HepG2 (cell line): ENCODE results near the gene SLC44A4. TPM values are rescaled to one million over a fixed set of nuclear protein-coding genes. Genes with fewer than 3 reads are reported as not detected.

Source experiments
- ATAC-seq: fragments of 200-7000 bp; cut with Tn5 transposase; 3 replicates; pipeline ENCODE4 v1.9.1; 2020; ENCODE audit warnings: mild to moderate bottlenecking, moderate library complexity
- BruUV-seq: library from RNA; stranded (reverse); fragments of 400-500 nt; replicated peaks from 2 replicates; lab custom pipeline; 2021; lab: Mats Ljungman, UMichigan
- CTCF ChIA-PET: fragments of 300-600 bp; formaldehyde crosslinking; extraction: SDS; loops from one replicate; lab custom pipeline; 2021; ENCODE audit warnings: low total read pairs, inconsistent platforms, low intra/inter-chr PET ratio; lab: Yijun Ruan, JAX
- POLR2A ChIA-PET: fragments of 350-600 bp; sonication (Branson Sonifier 250); formaldehyde crosslinking; loops from one replicate; lab custom pipeline; 2020; ENCODE audit warnings: antibody characterized with exemption, inconsistent platforms; lab: Yijun Ruan, JAX
- DNase-seq: peaks from one replicate; pipeline ENCODE4 v3.0.0-alpha.2; 2015; ENCODE audit warnings: low spot score
- FAIRE-seq: peaks from 3 replicates; lab custom pipeline; 2011; peaks lifted over from hg19 to GRCh38; lab: Jason Lieb, UNC
- H2AFZ ChIP-seq: one replicate; pipeline ENCODE4 v1.6.1; 2011; ENCODE audit warnings: low read length, inconsistent platforms
- H3K27ac ChIP-seq: fragments of 300-600 bp; 3 replicates; pipeline ENCODE4 v1.8.0; 2011; ENCODE audit warnings: mixed run types, mild to moderate bottlenecking, mixed read lengths, low read length, inconsistent platforms; ENCODE audit not compliant: insufficient read depth; ENCODE audit errors: extremely low read length
- H3K27me3 ChIP-seq, 2 experiments: fragments of 200-600 bp in 1 of 2; 2 replicates in 1 of 2; 3 replicates in 1 of 2; pipeline versions ENCODE4 v1.6.0 to v1.8.0; 2011; ENCODE audit warnings: low read length in 2 of 2, mild to moderate bottlenecking in 2 of 2, moderate library complexity in 2 of 2, inconsistent platforms in 1 of 2; ENCODE audit not compliant: insufficient read depth in 2 of 2, control insufficient read depth in 1 of 2
- H3K36me3 ChIP-seq, 2 experiments: fragments of 200-600 bp in 1 of 2; replicated peaks in 1 of 2; 2 replicates in 1 of 2; 3 replicates in 1 of 2; pipeline versions ENCODE4 v1.5.1 to v1.8.0; 2011; ENCODE audit warnings: low read length in 2 of 2, inconsistent platforms in 1 of 2; ENCODE audit not compliant: insufficient read depth in 2 of 2, control insufficient read depth in 1 of 2
- H3K4me1 ChIP-seq: 2 replicates; pipeline ENCODE4 v1.5.1; 2012; ENCODE audit warnings: low read length, inconsistent platforms; ENCODE audit not compliant: insufficient read depth
- H3K4me2 ChIP-seq: 2 replicates; pipeline ENCODE4 v1.6.0; 2011; ENCODE audit warnings: low read depth, low read length, inconsistent platforms
- H3K4me3 ChIP-seq, 3 experiments: fragments of 200-600 bp in 1 of 3; sonication (generic), shearing (Covaris generic) in 1 of 3; replicated peaks in 1 of 3; 2 replicates each; pipeline ENCODE4 v1.5.1; 2011 to 2016; ENCODE audit warnings: low read length in 3 of 3, inconsistent platforms in 2 of 3, low read depth in 2 of 3, mild to moderate bottlenecking in 2 of 3, control low read depth in 1 of 3, mixed read lengths in 1 of 3; ENCODE audit not compliant: insufficient read depth in 1 of 3
- H3K79me2 ChIP-seq: one replicate; pipeline ENCODE4 v1.6.1; 2011; ENCODE audit warnings: low read length, inconsistent platforms; ENCODE audit not compliant: insufficient read depth
- H3K9ac ChIP-seq: 2 replicates; pipeline ENCODE4 v1.6.0; 2011; ENCODE audit warnings: mild to moderate bottlenecking, low read depth, low read length, inconsistent platforms; ENCODE audit not compliant: insufficient read depth
- H3K9me3 ChIP-seq: 2 replicates; pipeline ENCODE4 v1.5.1; 2012; ENCODE audit warnings: mild to moderate bottlenecking, low read length
- H4K20me1 ChIP-seq: 2 replicates; pipeline ENCODE4 v1.6.0; 2011; ENCODE audit warnings: inconsistent platforms, mild to moderate bottlenecking, low read length, moderate library complexity; ENCODE audit not compliant: insufficient read depth
- ESRRA ChIP-seq: sonication (generic); formaldehyde crosslinking; IDR thresholded peaks from 2 replicates; pipeline ENCODE4 v1.5.1; 2020; ENCODE audit warnings: mild to moderate bottlenecking, low read depth, missing genetic modification reagents
- MXD4 ChIP-seq: IDR thresholded peaks from 2 replicates; pipeline ENCODE4 v1.6.1; 2016; ENCODE audit warnings: mild to moderate bottlenecking, missing biosample characterization, missing genetic modification reagents
- NR2F6 ChIP-seq, 2 experiments: IDR thresholded peaks; 2 replicates each; pipeline ENCODE4 v1.6.1; 2016; ENCODE audit warnings: antibody characterized with exemption in 1 of 2, mild to moderate bottlenecking in 1 of 2
- RXRB ChIP-seq: IDR thresholded peaks from 2 replicates; pipeline ENCODE4 v1.6.1; 2016; ENCODE audit warnings: borderline replicate concordance, missing genetic modification reagents, missing compliant biosample characterization
- ZBTB14 ChIP-seq: sonication (generic); formaldehyde crosslinking; IDR thresholded peaks from 2 replicates; pipeline ENCODE4 v1.4.0; 2020; ENCODE audit warnings: missing genetic modification reagents
- ZFY ChIP-seq: sonication (generic); formaldehyde crosslinking; IDR thresholded peaks from 2 replicates; pipeline ENCODE4 v1.4.0; 2020; ENCODE audit warnings: missing genetic modification reagents
- ZNF121 ChIP-seq: sonication (generic); formaldehyde crosslinking; IDR thresholded peaks from 2 replicates; pipeline ENCODE4 v1.5.0; 2020; ENCODE audit warnings: mild to moderate bottlenecking, missing genetic modification reagents
- ZNF329 ChIP-seq: sonication (generic); formaldehyde crosslinking; IDR thresholded peaks from 2 replicates; pipeline ENCODE4 v1.9.0; 2021; ENCODE audit warnings: low read depth, mild to moderate bottlenecking, missing genetic modification reagents
- ZNF350 ChIP-seq: sonication (generic); formaldehyde crosslinking; IDR thresholded peaks from 2 replicates; pipeline ENCODE4 v1.4.0; 2020; ENCODE audit warnings: mild to moderate bottlenecking, low read depth, missing genetic modification reagents, borderline replicate concordance
- ZNF563 ChIP-seq: sonication (generic); formaldehyde crosslinking; IDR thresholded peaks from 2 replicates; pipeline ENCODE4 v1.8.0; 2022; ENCODE audit warnings: mild to moderate bottlenecking, moderate library complexity, missing genetic modification reagents
- ZNF572 ChIP-seq: sonication (generic); formaldehyde crosslinking; IDR thresholded peaks from 2 replicates; pipeline ENCODE4 v1.5.1; 2020; ENCODE audit warnings: mild to moderate bottlenecking, missing genetic modification reagents
- ZSCAN21 ChIP-seq: sonication (generic); formaldehyde crosslinking; IDR thresholded peaks from 2 replicates; pipeline ENCODE4 v1.8.0; 2022; ENCODE audit warnings: mild to moderate bottlenecking, missing genetic modification reagents, moderate library complexity, borderline replicate concordance
- WGBS: methylation state at CpG from one replicate; pipeline ENCODE4 v1.1.6; 2017; ENCODE audit warnings: low lambda C conversion rate; 5-methylcytosine and 5-hydroxymethylcytosine counted together
- in situ Hi-C: cut with HindIII; loops from 2 replicates; pipeline ENCODE4 v1.10.0; 2017; ENCODE audit warnings: low pct_unique_long_range_greater_than_20kb; ENCODE audit not compliant: extremely low pct_ligation_motif_present
- intact Hi-C: fragments of 100-400 bp; cut with micrococcal nuclease; formaldehyde crosslinking; loops from one replicate; pipeline ENCODE4 v1.10.0; 2022; ENCODE audit not compliant: unreplicated experiment
- polyA plus RNA-seq, 8 experiments: library from polyadenylated mRNA; depleted of rRNA in 3 of 8; stranded (reverse) in 7 of 8; unstranded in 1 of 8; fragments of >200 nt; fragmentation: Illumina TruSeq in 4 of 8; extraction: Trizol in 4 of 8; gene quantifications; 2 replicates each; pipeline versions ENCODE4 v1.2.1 to v1.2.3, GENCODE V29; 2011 to 2016; ENCODE audit warnings: low read depth in 4 of 8, missing spikeins in 1 of 8, mixed read lengths in 1 of 8; ENCODE audit not compliant: insufficient read depth in 1 of 8
- total RNA-seq, 5 experiments: library from RNA; depleted of rRNA; stranded (reverse); fragments of >200 nt; fragmentation: Illumina TruSeq; extraction: Trizol; gene quantifications; 2 replicates each; pipeline ENCODE4 v1.2.3, GENCODE V29; 2016; ENCODE audit warnings: low read depth in 1 of 5

SLC44A4 gene
- total and polyA plus RNA-seq, 2 of the 13 experiments (the other 11 are each of a cell fraction or from before 2014, with no cell fraction given) = 3.5 to 5.9 TPM

GRCh38 chr6:31877125-31877650 lies 1.6 kb downstream of the SLC44A4 start (continued):
- TF ChIP-seq NR2F6 (IDR thresholded peaks at IDR 0.05) (peak; percentile 37; the same call in 1 of the 2 replicates), NR2F6 (CRISPR knock-in tag; IDR thresholded peaks at IDR 0.05) (no peak), ZFY (CRISPR knock-in tag) (peak; percentile 56; the same call in 1 of the 2 replicates), ZBTB14 (CRISPR knock-in tag) (peak; percentile 17; the same call in 1 of the 2 replicates), ZNF350 (0 out of 2 replicates have a peak, but pooled peaks have one; percentile 38), ZNF563 (CRISPR knock-in tag) (0 out of 2 replicates have a peak, but pooled peaks have one; percentile 52), ESRRA (CRISPR knock-in tag) (0 out of 2 replicates have a peak, but pooled peaks have one; percentile 43), ZSCAN21 (CRISPR knock-in tag) (peak; percentile 3; the same call in 1 of the 2 replicates), RXRB (CRISPR knock-in tag) (0 out of 2 replicates have a peak, but pooled peaks have one; percentile 21), ZNF329 (CRISPR knock-in tag) (peak; percentile 78; the same call in 1 of the 2 replicates), MXD4 (no peak)

- Histone ChIP-seq H2AFZ (no peak overlapping the region), H3K4me3 (no peak overlapping the region), H3K9ac (no peak overlapping the region), H3K27me3 (no peaks in the 10 kb centered on the region), H3K4me1 (peaks cover 46% of the 10 kb centered on the region), H4K20me1 (no peaks in the 10 kb centered on the region), H3K79me2 (no peaks in the 10 kb centered on the region), H3K27ac (no peak overlapping the region), H3K9me3 (no peaks in the 10 kb centered on the region), H3K36me3 (peaks cover 10 to 19% of the 10 kb centered on the region in 2 experiments; a peak in 4 of 5 replicates)
- intact Hi-C loops (no loop called here), in situ Hi-C loops (no loop called here)
- DNase-seq (no peak), ATAC-seq (no peak), FAIRE-seq (no peak)
- POLR2A ChIA-PET = interaction anchor here (1.1 to 7.2 kb wide), 2 partner anchors 12 to 20 kb away, joined by 4 to 103 read pairs; partner anchors contain the start of gene NEU1
- no TSS peak for BruUV-seq
- WGBS = 80% methylated on average over 7 of the region's 7 CpGs
- CTCF ChIA-PET = no interaction called here
- TF ChIP-seq ZNF121 (CRISPR knock-in tag) (peak; percentile 70; the same call in 1 of the 2 replicates), ZNF572 (CRISPR knock-in tag) (no peak)
- TF ChIP-seq, all 625 proteins: peak for 1
- no peak overlapping the region for H3K4me2 ChIP-seq
These were observed 2.4 kb downstream of the SLC44A4 start for GRCh38 chr6:31876357-31876756.
